HepG2 (cell line): ENCODE data around the gene EHD4. TPM values are rescaled to one million over a fixed set of nuclear protein-coding genes. Genes with fewer than 3 reads are reported as not detected.

Source experiments
- ATAC-seq: fragments of 200-7000 bp; cut with Tn5 transposase; 3 replicates; pipeline ENCODE4 v1.9.1; 2020; ENCODE audit warnings: mild to moderate bottlenecking, moderate library complexity
- BruUV-seq: library from RNA; stranded (reverse); fragments of 400-500 nt; replicated peaks from 2 replicates; lab custom pipeline; 2021; lab: Mats Ljungman, UMichigan
- CTCF ChIA-PET: fragments of 300-600 bp; formaldehyde crosslinking; extraction: SDS; loops from one replicate; lab custom pipeline; 2021; ENCODE audit warnings: low total read pairs, inconsistent platforms, low intra/inter-chr PET ratio; lab: Yijun Ruan, JAX
- POLR2A ChIA-PET: fragments of 350-600 bp; sonication (Branson Sonifier 250); formaldehyde crosslinking; loops from one replicate; lab custom pipeline; 2020; ENCODE audit warnings: antibody characterized with exemption, inconsistent platforms; lab: Yijun Ruan, JAX
- DNase-seq: peaks from one replicate; pipeline ENCODE4 v3.0.0-alpha.2; 2015; ENCODE audit warnings: low spot score
- FAIRE-seq: peaks from 3 replicates; lab custom pipeline; 2011; peaks lifted over from hg19 to GRCh38; lab: Jason Lieb, UNC
- H2AFZ ChIP-seq: one replicate; pipeline ENCODE4 v1.6.1; 2011; ENCODE audit warnings: low read length, inconsistent platforms
- H3K27ac ChIP-seq: fragments of 300-600 bp; 3 replicates; pipeline ENCODE4 v1.8.0; 2011; ENCODE audit warnings: mixed run types, mild to moderate bottlenecking, mixed read lengths, low read length, inconsistent platforms; ENCODE audit not compliant: insufficient read depth; ENCODE audit errors: extremely low read length
- H3K27me3 ChIP-seq, 2 experiments: fragments of 200-600 bp in 1 of 2; 2 replicates in 1 of 2; 3 replicates in 1 of 2; pipeline versions ENCODE4 v1.6.0 to v1.8.0; 2011; ENCODE audit warnings: low read length in 2 of 2, mild to moderate bottlenecking in 2 of 2, moderate library complexity in 2 of 2, inconsistent platforms in 1 of 2; ENCODE audit not compliant: insufficient read depth in 2 of 2, control insufficient read depth in 1 of 2
- H3K36me3 ChIP-seq, 2 experiments: fragments of 200-600 bp in 1 of 2; replicated peaks in 1 of 2; 2 replicates in 1 of 2; 3 replicates in 1 of 2; pipeline versions ENCODE4 v1.5.1 to v1.8.0; 2011; ENCODE audit warnings: low read length in 2 of 2, inconsistent platforms in 1 of 2; ENCODE audit not compliant: insufficient read depth in 2 of 2, control insufficient read depth in 1 of 2
- H3K4me1 ChIP-seq: 2 replicates; pipeline ENCODE4 v1.5.1; 2012; ENCODE audit warnings: low read length, inconsistent platforms; ENCODE audit not compliant: insufficient read depth
- H3K4me2 ChIP-seq: 2 replicates; pipeline ENCODE4 v1.6.0; 2011; ENCODE audit warnings: low read depth, low read length, inconsistent platforms
- H3K4me3 ChIP-seq, 3 experiments: fragments of 200-600 bp in 1 of 3; sonication (generic), shearing (Covaris generic) in 1 of 3; replicated peaks in 1 of 3; 2 replicates each; pipeline ENCODE4 v1.5.1; 2011 to 2016; ENCODE audit warnings: low read length in 3 of 3, inconsistent platforms in 2 of 3, low read depth in 2 of 3, mild to moderate bottlenecking in 2 of 3, control low read depth in 1 of 3, mixed read lengths in 1 of 3; ENCODE audit not compliant: insufficient read depth in 1 of 3
- H3K79me2 ChIP-seq: one replicate; pipeline ENCODE4 v1.6.1; 2011; ENCODE audit warnings: low read length, inconsistent platforms; ENCODE audit not compliant: insufficient read depth
- H3K9ac ChIP-seq: 2 replicates; pipeline ENCODE4 v1.6.0; 2011; ENCODE audit warnings: mild to moderate bottlenecking, low read depth, low read length, inconsistent platforms; ENCODE audit not compliant: insufficient read depth
- H3K9me3 ChIP-seq: 2 replicates; pipeline ENCODE4 v1.5.1; 2012; ENCODE audit warnings: mild to moderate bottlenecking, low read length
- H4K20me1 ChIP-seq: 2 replicates; pipeline ENCODE4 v1.6.0; 2011; ENCODE audit warnings: inconsistent platforms, mild to moderate bottlenecking, low read length, moderate library complexity; ENCODE audit not compliant: insufficient read depth
- CEBPG ChIP-seq: IDR thresholded peaks from 2 replicates; pipeline ENCODE4 v1.6.1; 2016
- KMT2A ChIP-seq: sonication (generic); formaldehyde crosslinking; IDR thresholded peaks from 2 replicates; pipeline ENCODE4 v1.4.0; 2020; ENCODE audit warnings: missing genetic modification reagents
- NAIF1 ChIP-seq: sonication (generic); formaldehyde crosslinking; IDR thresholded peaks from 2 replicates; pipeline ENCODE4 v1.5.0; 2020; ENCODE audit warnings: mild to moderate bottlenecking, missing genetic modification reagents, borderline replicate concordance
- NCOR1 ChIP-seq: fragments of 200-600 bp; sonication (generic); IDR thresholded peaks from 2 replicates; pipeline ENCODE4 v1.7.0; 2017; ENCODE audit warnings: antibody characterized with exemption, low read length, borderline replicate concordance
- NFE2L1 ChIP-seq: sonication (generic); formaldehyde crosslinking; IDR thresholded peaks from 2 replicates; pipeline ENCODE4 v1.4.0; 2020; ENCODE audit warnings: missing genetic modification reagents, mild to moderate bottlenecking, borderline replicate concordance
- PHF21A ChIP-seq: sonication (generic); formaldehyde crosslinking; IDR thresholded peaks from 2 replicates; pipeline ENCODE4 v1.5.0; 2020; ENCODE audit warnings: mild to moderate bottlenecking, missing genetic modification reagents
- ZBTB14 ChIP-seq: sonication (generic); formaldehyde crosslinking; IDR thresholded peaks from 2 replicates; pipeline ENCODE4 v1.4.0; 2020; ENCODE audit warnings: missing genetic modification reagents
- ZC3H4 ChIP-seq: sonication (generic); formaldehyde crosslinking; IDR thresholded peaks from 2 replicates; pipeline ENCODE4 v1.4.0; 2020; ENCODE audit warnings: missing genetic modification reagents, borderline replicate concordance
- ZFP36 ChIP-seq: fragments of 150-350 bp; IDR thresholded peaks from 2 replicates; pipeline ENCODE4 v1.6.1; 2018; ENCODE audit warnings: borderline replicate concordance, low read length, low read depth; ENCODE audit not compliant: partially characterized antibody
- ZKSCAN5 ChIP-seq: sonication (generic); formaldehyde crosslinking; IDR thresholded peaks from 2 replicates; pipeline ENCODE4 v1.5.1; 2020; ENCODE audit warnings: mild to moderate bottlenecking, missing genetic modification reagents
- ZNF576 ChIP-seq: sonication (generic); formaldehyde crosslinking; IDR thresholded peaks from 2 replicates; pipeline ENCODE4 v1.4.0; 2020; ENCODE audit warnings: mild to moderate bottlenecking, missing genetic modification reagents
- ZSCAN22 ChIP-seq: sonication (generic); formaldehyde crosslinking; IDR thresholded peaks from 2 replicates; pipeline ENCODE4 v1.4.0; 2020; ENCODE audit warnings: mild to moderate bottlenecking, missing genetic modification reagents
- ZSCAN30 ChIP-seq: sonication (generic); formaldehyde crosslinking; IDR thresholded peaks from 2 replicates; pipeline ENCODE4 v1.5.0; 2020; ENCODE audit warnings: mild to moderate bottlenecking, missing genetic modification reagents
- WGBS: methylation state at CpG from one replicate; pipeline ENCODE4 v1.1.6; 2017; ENCODE audit warnings: low lambda C conversion rate; 5-methylcytosine and 5-hydroxymethylcytosine counted together
- in situ Hi-C: cut with HindIII; loops from 2 replicates; pipeline ENCODE4 v1.10.0; 2017; ENCODE audit warnings: low pct_unique_long_range_greater_than_20kb; ENCODE audit not compliant: extremely low pct_ligation_motif_present
- intact Hi-C: fragments of 100-400 bp; cut with micrococcal nuclease; formaldehyde crosslinking; loops from one replicate; pipeline ENCODE4 v1.10.0; 2022; ENCODE audit not compliant: unreplicated experiment
- polyA plus RNA-seq, 8 experiments: library from polyadenylated mRNA; depleted of rRNA in 3 of 8; stranded (reverse) in 7 of 8; unstranded in 1 of 8; fragments of >200 nt; fragmentation: Illumina TruSeq in 4 of 8; extraction: Trizol in 4 of 8; gene quantifications; 2 replicates each; pipeline versions ENCODE4 v1.2.1 to v1.2.3, GENCODE V29; 2011 to 2016; ENCODE audit warnings: low read depth in 4 of 8, missing spikeins in 1 of 8, mixed read lengths in 1 of 8; ENCODE audit not compliant: insufficient read depth in 1 of 8
- total RNA-seq, 5 experiments: library from RNA; depleted of rRNA; stranded (reverse); fragments of >200 nt; fragmentation: Illumina TruSeq; extraction: Trizol; gene quantifications; 2 replicates each; pipeline ENCODE4 v1.2.3, GENCODE V29; 2016; ENCODE audit warnings: low read depth in 1 of 5

EHD4 gene
- total and polyA plus RNA-seq, 2 of the 13 experiments (the other 11 are each of a cell fraction or from before 2014, with no cell fraction given) = 3.1 to 4.8 TPM

GRCh38 chr15:41936649-41937567 is 35.4 kb downstream of the EHD4 start:
- H3K4me1 ChIP-seq = no peaks in the 10 kb centered on the region
- H3K9ac ChIP-seq = no peak overlapping the region
- no peaks in the 10 kb centered on the region for H3K79me2 ChIP-seq
- H3K36me3 ChIP-seq = peaks cover 2 to 6% of the 10 kb centered on the region in 2 experiments; a peak in 2 of 5 replicates
- ChIA-PET CTCF (no interaction called here), POLR2A (no interaction called here)
- H3K4me2 ChIP-seq = no peak overlapping the region
- no TSS peak for BruUV-seq
- FAIRE-seq (no peak), ATAC-seq (no peak), DNase-seq (no peak)
- H3K4me3 ChIP-seq = no peak overlapping the region
- TF ChIP-seq PHF21A (CRISPR knock-in tag) (no peak), KMT2A (no peak), ZBTB14 (no peak), CEBPG (CRISPR knock-in tag) (no peak), NCOR1 (no peak), ZFP36 (no peak), ZNF576 (CRISPR knock-in tag) (no peak), NFE2L1 (CRISPR knock-in tag) (no peak), NAIF1 (CRISPR knock-in tag) (no peak), ZC3H4 (CRISPR knock-in tag) (no peak), ZKSCAN5 (CRISPR knock-in tag) (no peak), ZSCAN22 (CRISPR knock-in tag) (no peak), ZSCAN30 (CRISPR knock-in tag) (no peak)
- 91% methylated on average over 18 of the region's 19 CpGs for WGBS
- H3K9me3 ChIP-seq = no peaks in the 10 kb centered on the region
- no peaks in the 10 kb centered on the region for H3K27me3 ChIP-seq
- no peak overlapping the region for H3K27ac ChIP-seq
- in situ Hi-C loops (no loop called here), intact Hi-C loops (no loop called here)
- H4K20me1 ChIP-seq = no peaks in the 10 kb centered on the region
- no peak overlapping the region for H2AFZ ChIP-seq
